HG03066 (cell line): ENCODE measurements around the gene MAML3.

ENCODE experiments used
- ATAC-seq: cut with Tn5 transposase; IDR thresholded peaks from one replicate; pipeline ENCODE4 v1.9.1; 2021; ENCODE audit warnings: low read depth; ENCODE audit not compliant: unreplicated experiment

Gene MAML3

GRCh38 chr4:139910106-139910505 is 243.9 kb downstream of the MAML3 start:
- no peak for ATAC-seq

GRCh38 chr4:139908636-139909437 is 245.1 kb downstream of the MAML3 start:
- ATAC-seq = no peak

- ATAC-seq = no peak
Measured at GRCh38 chr4:139907001-139907809, 246.8 kb downstream of the MAML3 start.

GRCh38 chr4:139905489-139905888 is 248.5 kb downstream of the MAML3 start:
- no peak for ATAC-seq

- no peak for ATAC-seq
Measured at GRCh38 chr4:139904406-139904805, 249.6 kb downstream of the MAML3 start.

- no peak for ATAC-seq
Measured at GRCh38 chr4:139903845-139904244, 250.1 kb downstream of the MAML3 start.

- no peak for ATAC-seq
Measured at GRCh38 chr4:139902321-139903320, 251.4 kb downstream of the MAML3 start.

GRCh38 chr4:139901531-139902320 is 252.3 kb downstream of the MAML3 start:
- ATAC-seq = no peak

GRCh38 chr4:139900964-139901376 is 253.0 kb downstream of the MAML3 start:
- ATAC-seq = no peak

GRCh38 chr4:139899346-139899745 is 254.6 kb downstream of the MAML3 start:
- ATAC-seq = no peak

GRCh38 chr4:139898293-139898692 is 255.7 kb downstream of the MAML3 start:
- no peak for ATAC-seq

GRCh38 chr4:139896091-139896604 is 257.8 kb downstream of the MAML3 start:
- no peak for ATAC-seq

- ATAC-seq = no peak
Measured at GRCh38 chr4:139893801-139894200, 260.2 kb downstream of the MAML3 start.

GRCh38 chr4:139892973-139893736 is 260.8 kb downstream of the MAML3 start:
- ATAC-seq = no peak

GRCh38 chr4:139890816-139891215 is 263.2 kb downstream of the MAML3 start:
- ATAC-seq = no peak

- ATAC-seq = no peak
Measured at GRCh38 chr4:139889901-139890300, 264.1 kb downstream of the MAML3 start.

- ATAC-seq = no peak
Measured at GRCh38 chr4:139889264-139889663, 264.7 kb downstream of the MAML3 start.

- peak; percentile 54 for ATAC-seq
Measured at GRCh38 chr4:139887962-139888735, 265.8 kb downstream of the MAML3 start.
